ENCODE results near the gene GLYATL3.

GLYATL3 gene

DNA sequence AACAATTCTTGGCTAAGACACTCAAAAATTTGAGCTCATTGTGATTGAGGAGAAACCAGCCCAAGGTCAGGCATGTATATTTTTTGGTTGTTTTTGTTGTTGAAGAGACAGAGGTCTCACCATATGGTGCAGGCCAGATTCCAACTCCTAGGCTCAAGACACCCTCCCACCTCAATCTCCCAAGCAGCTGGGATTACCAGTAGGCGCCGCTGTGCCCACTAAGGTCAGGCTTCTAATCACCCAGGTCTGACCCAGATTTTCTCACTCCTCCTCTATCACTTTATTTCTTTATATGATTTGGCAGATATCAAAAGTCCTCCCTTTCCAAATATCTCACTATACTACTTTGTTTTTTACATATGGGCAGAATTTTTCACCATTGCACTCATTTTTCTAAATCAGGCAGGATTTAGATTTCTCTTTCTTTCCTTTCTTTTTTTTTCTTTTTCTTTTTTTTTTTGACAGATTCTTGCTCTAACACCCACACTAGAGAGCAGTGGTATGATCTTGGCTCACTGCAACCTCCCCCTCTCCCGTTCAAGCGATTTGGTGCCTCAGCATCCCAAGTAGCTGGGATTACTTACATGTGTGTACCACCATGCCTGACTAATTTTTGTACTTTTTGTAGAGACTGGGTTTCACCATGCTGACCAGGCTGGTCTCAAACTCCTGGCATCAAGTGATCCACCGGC lies 49.0 kb downstream of the GLYATL3 start:
- no peak for DNase-seq (ENCODE audit: low read depth)

DNA sequence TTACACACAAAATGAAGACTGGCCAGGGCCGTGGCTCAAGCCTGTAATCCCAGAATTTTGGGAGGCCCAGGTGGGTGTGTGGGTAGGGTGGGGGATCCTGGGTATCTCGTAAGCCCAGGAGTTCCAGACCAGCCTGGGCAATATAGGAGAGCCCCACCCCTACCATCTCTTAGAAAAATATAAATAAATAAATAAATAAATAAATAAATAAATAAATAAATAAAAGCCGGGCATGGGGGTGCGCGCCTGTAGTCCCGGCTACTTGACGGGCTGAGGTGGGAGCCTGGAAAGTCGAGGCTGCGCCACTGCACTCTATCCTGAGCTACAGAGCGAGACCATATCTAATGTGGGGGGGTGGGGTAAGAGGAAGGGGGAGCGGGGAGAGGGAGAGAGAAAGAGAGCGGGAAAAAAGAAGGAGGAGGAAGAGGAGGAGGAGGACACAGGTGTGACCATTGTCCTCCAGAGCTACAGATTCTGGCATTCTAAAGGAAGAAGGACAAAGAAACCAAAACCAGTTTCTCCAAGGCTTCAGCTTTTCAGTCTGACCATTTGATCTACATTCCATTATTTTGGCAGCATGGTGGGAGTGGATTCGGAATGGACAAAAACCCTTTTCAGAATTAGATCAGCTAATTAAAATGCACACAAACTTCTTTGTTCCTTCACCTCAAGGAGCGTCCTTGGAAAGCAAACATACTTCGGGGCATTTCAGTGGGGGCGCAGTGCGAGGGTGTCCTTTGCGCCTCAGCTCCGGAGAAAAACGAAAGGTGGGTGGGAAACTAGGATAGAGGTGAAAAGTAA lies 50.2 kb downstream of the GLYATL3 start:
- no peak for DNase-seq (ENCODE audit: low read depth)

DNA sequence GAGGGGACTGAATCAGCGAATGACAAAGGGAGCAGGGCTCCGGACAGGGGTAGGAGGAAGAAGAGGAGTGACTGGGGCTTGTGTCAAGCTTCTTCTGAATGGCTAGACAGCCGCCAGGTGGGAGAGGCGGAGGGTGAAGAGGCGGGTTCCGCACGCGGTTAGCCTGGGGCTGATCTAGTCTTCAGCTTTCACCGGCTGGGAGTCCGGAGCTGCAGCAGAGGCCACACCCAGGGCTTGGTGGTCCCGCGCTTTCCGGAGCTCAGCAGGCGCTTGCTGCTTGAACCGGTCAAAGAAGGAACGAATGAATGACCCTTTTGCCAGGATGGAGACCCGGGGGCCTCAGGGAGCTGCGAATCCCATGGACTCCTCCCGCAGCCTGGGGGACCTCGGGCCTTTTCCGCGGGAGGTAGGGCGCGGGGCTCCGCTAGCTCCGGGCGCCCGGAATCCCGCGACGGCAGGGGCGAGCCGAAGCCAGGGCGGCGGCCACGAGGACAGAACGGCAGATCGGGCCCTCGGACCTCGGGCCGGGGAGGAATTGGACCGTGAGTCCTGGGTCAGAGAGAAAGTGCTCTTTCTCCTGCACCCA lies 50.9 kb downstream of the GLYATL3 start, which contains the start of gene C6orf141:
Gene C6orf141 (plus strand): TSS at position 177 of the 586 bp plus-strand sequence. CDS start 125 bp downstream, at position 302.
- no peak for DNase-seq (ENCODE audit: low read depth)

DNA sequence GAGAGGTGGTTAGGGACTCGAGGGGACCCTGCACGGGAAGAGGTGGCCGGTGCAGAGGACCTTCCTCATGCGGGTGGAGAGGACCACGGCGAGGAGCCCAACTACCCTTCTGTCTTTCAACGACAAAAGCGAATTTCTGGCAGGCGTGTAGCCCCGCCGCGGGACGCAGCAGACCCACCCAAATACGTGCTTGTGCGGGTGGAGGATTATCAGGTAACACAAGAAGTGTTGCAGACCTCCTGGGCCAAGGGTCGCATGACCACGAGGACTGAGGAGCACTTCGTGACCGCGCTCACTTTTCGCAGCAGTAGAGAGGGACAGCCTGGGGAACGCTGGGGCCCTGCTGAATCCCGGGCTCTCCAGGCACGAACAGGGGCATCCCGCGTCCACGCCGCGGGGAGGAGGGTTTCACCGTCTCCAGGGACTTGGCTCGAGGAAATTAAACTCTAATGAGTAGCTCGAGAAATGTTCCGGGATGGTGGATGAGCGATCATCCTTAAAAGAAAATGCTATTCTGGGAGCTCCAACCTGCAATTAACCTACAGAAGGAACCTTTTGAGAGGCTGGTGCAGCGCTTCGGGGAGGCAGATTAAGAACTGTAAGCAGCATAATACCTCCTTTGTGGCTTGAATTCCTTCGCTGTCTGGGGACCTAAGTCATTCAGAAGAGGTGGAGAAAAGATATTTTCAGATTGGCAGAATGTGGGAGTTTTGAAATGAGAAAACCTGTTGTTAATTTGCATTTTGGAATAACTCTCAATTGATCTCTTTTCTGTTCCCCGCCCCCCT lies 51.5 kb downstream of the GLYATL3 start:
- no peak for DNase-seq (ENCODE audit: low read depth)

DNA sequence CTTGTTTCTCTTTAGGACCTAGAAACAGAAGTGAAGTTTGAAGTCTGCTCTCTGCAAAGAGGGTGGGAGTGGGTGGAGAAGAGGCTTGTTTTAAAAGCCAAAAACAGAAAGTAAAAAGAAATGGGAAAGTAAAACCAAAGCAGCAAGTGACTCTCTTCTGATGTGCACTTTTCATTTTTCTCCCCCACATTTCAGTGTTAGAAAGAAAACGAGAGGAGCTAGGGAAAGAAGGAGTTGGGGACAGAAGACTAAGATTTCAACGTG lies 52.1 kb downstream of the GLYATL3 start:
- DNase-seq (ENCODE audit: low read depth) = no peak

DNA sequence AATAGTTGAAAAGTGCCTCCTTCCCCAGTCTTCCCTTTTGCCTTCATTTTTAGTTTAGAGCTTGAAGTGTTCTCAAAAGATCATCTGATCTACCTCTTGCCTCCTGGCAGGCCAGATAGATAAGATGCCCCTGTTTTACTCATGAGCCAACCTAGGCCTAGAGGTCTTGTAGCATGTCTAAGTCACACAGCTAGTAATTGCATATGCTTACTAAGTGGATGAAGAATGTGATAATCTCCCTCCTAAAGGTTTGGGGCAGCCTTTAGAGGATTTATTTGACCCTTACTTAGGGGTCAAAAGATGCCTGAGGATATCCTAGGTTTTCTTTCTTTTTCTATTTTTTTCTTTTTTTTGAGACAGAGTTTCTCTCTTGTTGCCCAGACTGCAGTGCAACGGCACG lies 52.9 kb downstream of the GLYATL3 start:
- DNase-seq (ENCODE audit: low read depth) = no peak

DNA sequence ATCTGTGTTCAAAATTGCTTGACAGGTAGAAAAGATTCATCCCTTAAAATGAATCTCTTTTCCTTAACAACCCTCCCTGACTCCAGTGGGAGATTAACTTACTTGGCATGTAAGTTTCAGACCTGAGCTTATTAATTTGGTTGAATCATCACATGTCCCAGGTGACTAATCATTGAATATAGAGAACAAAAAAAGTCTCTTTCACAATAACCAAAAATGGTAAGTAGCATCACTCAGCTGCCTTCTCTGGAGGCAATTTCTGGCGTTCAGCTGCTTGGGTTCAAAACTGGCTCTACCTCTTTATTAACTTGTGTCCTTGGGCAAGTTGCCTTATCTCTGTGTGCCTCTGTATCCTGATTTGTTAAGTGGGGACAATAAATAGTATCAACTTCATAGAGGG lies 53.7 kb downstream of the GLYATL3 start:
- no peak for DNase-seq (ENCODE audit: low read depth)

DNA sequence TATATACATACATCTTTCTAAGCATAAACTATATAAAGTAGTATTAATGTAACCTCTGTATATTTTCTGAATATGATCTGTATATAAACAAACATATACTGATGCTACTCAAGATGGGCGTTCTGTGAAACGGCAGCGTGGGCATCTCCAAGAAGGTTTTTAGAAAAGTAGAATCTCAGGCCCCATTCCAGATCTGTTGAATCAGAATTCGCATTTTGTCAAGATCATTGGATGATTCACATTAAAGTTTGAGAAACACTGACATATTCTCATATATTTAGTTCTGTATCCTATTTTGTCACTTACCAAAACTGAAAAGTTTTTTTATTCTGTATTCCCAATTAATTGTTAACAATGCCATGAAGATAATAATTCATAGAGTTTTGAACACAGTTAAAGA lies 56.2 kb downstream of the GLYATL3 start:
- DNase-seq (ENCODE audit: low read depth) = no peak

DNA sequence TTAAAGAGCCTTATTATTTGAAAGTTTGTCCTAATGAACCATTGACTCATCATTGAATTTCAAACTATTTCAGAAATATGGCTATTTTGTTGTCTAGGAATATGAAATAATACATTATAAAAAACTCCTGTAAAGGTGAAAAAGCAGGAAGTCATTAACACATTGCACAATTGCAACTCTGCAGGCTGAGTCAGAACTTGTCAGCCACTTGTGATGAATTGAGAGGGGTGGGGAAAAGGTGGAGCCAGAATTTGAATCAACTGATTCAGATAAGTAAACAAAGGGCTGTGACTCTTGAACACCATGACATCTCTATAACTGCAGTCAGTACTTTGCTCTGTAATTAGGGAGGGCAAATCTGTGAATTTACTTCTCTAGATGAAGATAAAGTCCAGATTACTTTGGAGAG lies 56.7 kb downstream of the GLYATL3 start:
- DNase-seq (ENCODE audit: low read depth) = no peak

DNA sequence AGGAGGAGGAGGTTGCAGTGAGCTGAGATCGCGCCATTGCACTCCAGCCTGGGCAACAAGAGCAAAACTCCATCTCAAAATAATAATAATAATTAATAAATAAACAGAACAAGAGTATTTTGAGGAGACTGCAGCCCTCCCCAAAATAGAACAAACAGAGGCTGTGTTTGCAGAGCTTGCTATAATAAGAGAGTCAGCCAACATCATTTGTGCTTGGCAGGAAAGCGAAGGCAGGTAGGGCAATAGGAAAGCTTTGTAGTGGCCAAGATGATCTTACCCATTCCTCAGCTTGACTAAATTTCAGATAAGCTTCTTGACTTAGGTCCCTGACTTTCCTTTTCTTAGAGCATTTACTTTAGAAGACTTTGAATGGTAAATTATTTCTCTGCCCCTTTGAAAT lies 57.5 kb downstream of the GLYATL3 start:
- DNase-seq (ENCODE audit: low read depth) = no peak

DNA sequence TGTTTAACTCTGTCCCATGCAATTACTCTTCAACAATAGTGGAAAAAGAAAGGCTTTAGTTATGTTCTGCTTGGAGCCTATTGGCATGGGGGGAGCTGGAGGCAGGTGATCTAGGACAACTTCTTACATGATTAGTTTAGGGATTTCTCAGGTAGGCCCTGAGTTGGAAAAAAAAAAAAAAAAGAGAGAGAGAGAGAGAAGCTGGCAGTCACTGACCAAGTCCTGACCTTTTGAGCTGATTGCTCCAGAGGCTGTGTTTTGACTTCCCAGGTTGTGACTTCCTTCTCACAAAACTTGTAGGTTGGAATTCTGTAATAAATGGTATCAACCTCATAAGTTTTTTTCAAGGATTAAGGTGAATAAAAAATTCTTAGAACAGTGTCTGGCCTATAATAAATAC lies 58.5 kb downstream of the GLYATL3 start:
- no peak for DNase-seq (ENCODE audit: low read depth)

DNA sequence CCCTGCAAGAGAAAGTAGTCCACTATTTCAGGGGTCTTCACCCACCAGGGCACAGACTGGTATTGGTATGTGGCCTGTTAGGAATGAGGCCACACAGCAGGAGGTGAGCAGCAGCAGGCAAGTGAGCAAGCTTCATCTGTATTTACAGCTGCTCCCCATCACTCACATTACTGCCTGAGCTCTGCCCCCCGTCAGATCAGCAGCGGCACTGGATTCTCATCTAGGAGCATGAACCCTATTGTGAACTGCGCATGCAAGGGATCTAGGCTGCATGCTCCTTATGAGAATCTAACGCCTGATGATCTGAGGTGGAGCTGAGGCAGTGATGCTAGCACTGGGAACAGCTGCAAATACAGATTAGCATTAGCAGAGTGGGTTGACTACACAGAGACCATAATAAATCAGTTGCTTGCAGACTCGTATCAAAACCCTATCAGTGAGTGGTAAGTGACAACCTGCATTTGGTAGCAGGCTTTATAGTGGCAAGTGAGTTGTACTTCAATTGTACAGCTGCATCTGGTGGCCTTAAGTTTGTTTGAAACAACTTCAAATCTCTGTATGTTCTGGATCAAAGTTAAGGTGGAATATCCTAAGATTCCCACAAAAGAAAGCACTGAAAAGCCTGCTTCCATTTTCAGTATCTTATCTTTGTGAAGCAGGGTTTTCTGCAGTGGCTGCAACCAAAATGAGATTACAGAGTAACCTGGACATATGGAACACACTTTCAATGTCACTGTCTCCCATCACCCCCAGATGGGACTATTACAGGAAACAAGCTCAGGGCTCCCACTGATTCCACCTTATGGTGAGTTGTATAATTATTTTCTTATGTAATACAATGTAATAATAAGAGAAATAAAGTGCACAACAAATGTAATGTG lies 63.5 kb downstream of the GLYATL3 start:
- DNase-seq (ENCODE audit: low read depth) = no peak

DNA sequence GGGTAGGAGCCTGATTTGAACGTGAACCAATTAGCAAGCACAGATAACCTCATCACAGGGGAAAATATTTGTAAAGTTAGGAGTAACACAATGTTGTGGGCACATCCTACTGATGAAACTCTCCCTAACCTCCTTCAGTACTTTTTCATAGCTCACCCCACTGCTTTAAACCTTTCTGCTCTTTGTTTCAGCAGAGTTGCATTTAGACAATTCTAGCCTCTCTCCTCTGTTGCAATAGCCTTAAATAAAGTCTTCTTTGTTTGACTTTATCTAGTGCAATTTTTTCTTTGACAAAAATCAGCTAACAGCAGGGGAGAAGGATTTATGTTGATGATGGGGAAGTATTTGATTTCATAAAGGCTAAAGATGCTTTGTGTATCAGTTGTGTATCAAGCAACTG lies 64.8 kb downstream of the GLYATL3 start:
- no peak for DNase-seq (ENCODE audit: low read depth)

DNA sequence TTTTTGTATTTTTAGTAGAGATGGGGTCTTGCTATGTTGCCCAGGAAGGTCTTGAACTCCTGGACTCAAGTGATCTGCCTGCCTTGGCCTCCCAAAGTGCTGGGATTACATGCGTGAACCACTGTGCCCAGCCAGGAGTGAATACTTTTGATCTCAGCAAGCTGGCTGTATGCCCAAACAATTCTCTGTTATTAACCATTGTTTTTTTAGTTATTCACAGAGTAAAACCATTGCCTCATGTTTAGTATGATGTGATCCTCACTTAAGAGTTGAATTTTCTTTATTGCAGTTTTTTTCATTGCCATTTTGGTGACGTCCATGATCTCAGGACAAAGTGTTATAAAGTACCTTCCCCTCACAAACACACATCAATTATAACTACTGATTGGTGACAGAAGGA lies 65.5 kb downstream of the GLYATL3 start:
- DNase-seq (ENCODE audit: low read depth) = no peak

DNA sequence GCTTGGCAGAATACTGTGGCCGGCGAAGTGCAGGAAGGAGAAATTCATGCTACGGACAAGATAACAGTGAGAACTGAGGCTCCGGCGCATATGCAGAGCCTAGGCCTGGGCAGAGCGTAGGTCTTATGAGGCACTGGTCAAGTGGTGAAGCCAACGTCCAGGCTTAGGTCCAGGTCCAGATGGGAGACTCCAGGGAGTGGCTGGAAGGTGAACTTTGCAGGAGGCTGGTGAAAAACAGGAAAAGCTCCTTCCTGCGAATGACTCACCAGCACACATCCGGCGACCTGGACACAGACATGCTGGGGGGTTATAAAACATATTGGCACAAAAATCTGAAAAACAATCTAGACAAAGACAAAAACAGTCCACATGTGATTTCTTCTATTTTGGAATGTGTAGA lies 66.1 kb downstream of the GLYATL3 start:
- DNase-seq (ENCODE audit: low read depth) = no peak

DNA sequence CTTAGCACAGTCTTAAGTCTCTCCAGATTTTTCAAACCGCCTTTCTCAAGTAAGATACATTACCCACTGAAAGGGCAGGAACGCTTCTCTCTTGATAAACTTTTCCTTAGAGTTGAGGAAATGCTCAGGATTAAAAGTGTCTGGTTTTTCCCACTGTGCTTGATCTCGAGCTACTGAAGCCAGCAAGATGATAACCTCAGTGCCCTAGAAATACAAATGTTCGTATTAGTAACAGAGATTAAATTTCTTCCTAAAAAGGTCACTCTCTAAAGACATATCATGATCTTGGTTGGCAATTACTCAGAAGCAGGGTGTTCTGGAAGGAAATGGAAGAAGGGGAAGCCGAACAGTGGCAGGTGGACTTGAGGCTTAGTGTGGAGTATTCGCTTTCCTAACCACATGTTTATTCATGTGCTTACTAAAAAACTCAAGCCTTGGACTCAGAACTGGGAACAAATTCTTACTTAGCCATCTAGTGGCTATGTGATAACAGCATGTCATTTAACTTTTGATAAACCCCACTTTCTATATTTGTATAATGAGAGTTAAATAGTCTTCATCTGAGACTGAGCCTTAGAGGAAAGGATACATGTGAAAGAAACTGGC lies 70.9 kb downstream of the GLYATL3 start:
- no peak for DNase-seq (ENCODE audit: low read depth)

DNA sequence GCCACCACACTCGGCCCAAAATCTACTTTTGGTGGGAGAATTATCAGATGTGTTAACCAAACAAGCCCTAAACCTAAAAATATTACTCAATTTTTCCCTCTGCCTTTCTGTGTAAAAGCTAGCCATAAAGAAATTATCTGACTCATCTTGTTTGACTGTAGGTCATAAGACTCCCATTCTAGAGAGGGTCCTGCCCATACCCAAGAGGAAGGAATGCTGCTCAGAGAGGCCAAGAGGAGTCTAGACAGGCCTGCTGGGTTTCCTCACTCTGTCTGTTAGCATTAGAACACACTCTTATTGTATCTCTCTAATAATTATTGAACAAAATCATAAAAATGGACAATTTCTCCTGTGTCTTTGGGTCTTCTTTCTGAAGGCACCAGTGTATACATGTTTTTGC lies 76.9 kb downstream of the GLYATL3 start:
- DNase-seq (ENCODE audit: low read depth) = no peak

All from T follicular helper cell (primary cell).